NB4 (cell line): Measurements from ENCODE around the gene CABP1.

ENCODE experiments used
- CTCF ChIP-seq: IDR thresholded peaks from one replicate; pipeline ENCODE4 v1.5.1; 2012; ENCODE audit warnings: low read depth, low read length
- MAX ChIP-seq: IDR thresholded peaks from 2 replicates; pipeline ENCODE4 v1.6.1; 2011; ENCODE audit warnings: low read depth, low read length
- POLR2A ChIP-seq: IDR thresholded peaks from 2 replicates; pipeline ENCODE4 v1.6.1; 2011; ENCODE audit warnings: mild to moderate bottlenecking; ENCODE audit not compliant: insufficient read length; ENCODE audit errors: extremely low read depth

DNA sequence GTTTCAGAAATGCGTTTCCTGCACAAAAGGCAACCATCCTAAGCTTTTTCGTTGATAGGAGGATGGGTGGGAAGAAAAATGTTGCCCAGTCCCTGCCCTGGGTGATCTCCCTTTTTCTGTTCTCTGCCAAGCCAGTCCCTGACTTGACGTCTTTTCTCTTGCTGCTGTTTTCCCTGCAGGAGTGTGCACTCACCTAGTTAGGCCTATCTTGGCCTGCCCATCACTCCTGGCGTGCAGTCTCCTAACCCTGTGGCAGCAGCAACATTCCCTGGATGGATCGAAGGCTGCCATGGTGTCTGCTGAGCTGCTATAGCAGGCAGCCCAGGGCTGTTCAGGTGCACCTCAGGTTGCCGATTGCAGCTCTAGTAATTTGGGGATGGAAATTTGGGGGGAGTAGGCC, 71.0 kb downstream of the CABP1 start:
- no peak for TF ChIP-seq CTCF
- no peak for TF ChIP-seq POLR2A
- TF ChIP-seq MAX, result no peak
